Measurements from ENCODE around the gene RPIA. TPM values are rescaled to one million over a fixed set of nuclear protein-coding genes. Genes with fewer than 3 reads are reported as not detected.

Gene RPIA
- total and polyA plus RNA-seq, 2 of the 13 experiments (the other 11 are each of a cell fraction or from before 2014, with no cell fraction given) = 13.3 to 23.9 TPM

GRCh38 chr2:88691339-88692183 is at the start of gene RPIA (continued):
- TF ChIP-seq ZNF784 (CRISPR knock-in tag; IDR thresholded peaks at IDR 0.05; ENCODE audit: borderline replicate concordance) (peak; percentile 91; the same call in 1 of the 2 replicates), YEATS2 (CRISPR knock-in tag; IDR thresholded peaks at IDR 0.05; ENCODE audit: borderline replicate concordance) (peak; percentile 96; the same call in 1 of the 2 replicates), PAWR (CRISPR knock-in tag; IDR thresholded peaks at IDR 0.05; ENCODE audit: borderline replicate concordance) (no peak), ZNF639 (CRISPR knock-in tag; conservative IDR thresholded peaks at IDR 0.05) (peak; percentile 89; the same call in 1 of the 2 replicates), ZNF777 (CRISPR knock-in tag; IDR thresholded peaks at IDR 0.05) (no peak; the same call in 1 of the 2 replicates), ZNF678 (CRISPR knock-in tag; IDR thresholded peaks at IDR 0.05) (peak; percentile 94), ZNF761 (CRISPR knock-in tag; conservative IDR thresholded peaks at IDR 0.05) (peak; percentile 35; the same call in 1 of the 2 replicates), FOSL2 (CRISPR knock-in tag; IDR thresholded peaks at IDR 0.05) (peak; percentile 48; the same call in 1 of the 2 replicates), HMG20A (CRISPR knock-in tag; IDR thresholded peaks at IDR 0.05; ENCODE audit: borderline replicate concordance) (peak; percentile 35; the same call in 1 of the 2 replicates), ZIK1 (CRISPR knock-in tag; IDR thresholded peaks at IDR 0.05; ENCODE audit: borderline replicate concordance, low read depth) (peak; percentile 91; the same call in 1 of the 2 replicates), ZNF556 (CRISPR knock-in tag; IDR thresholded peaks at IDR 0.05; ENCODE audit: borderline replicate concordance) (peak; percentile 47; the same call in 1 of the 2 replicates), EP300 (IDR thresholded peaks at IDR 0.05; ENCODE audit: low read depth in 2 of 2, low read length in 2 of 2) (peak; percentile 29 to 75; a peak in 3 of 4 replicates), EP300 (CRISPR knock-in tag; IDR thresholded peaks at IDR 0.05; ENCODE audit: borderline replicate concordance) (peak; percentile 40), NONO (IDR thresholded peaks at IDR 0.05) (no peak), NONO (CRISPR knock-in tag; conservative IDR thresholded peaks at IDR 0.05) (peak; percentile 85), SP140L (CRISPR knock-in tag; IDR thresholded peaks at IDR 0.05; ENCODE audit: borderline replicate concordance) (peak; percentile 41; the same call in 1 of the 2 replicates), ZFP41 (CRISPR knock-in tag; IDR thresholded peaks at IDR 0.05; ENCODE audit: borderline replicate concordance) (peak; percentile 98; the same call in 1 of the 2 replicates), ZSCAN9 (CRISPR knock-in tag; IDR thresholded peaks at IDR 0.05; ENCODE audit: borderline replicate concordance) (peak; percentile 71; the same call in 1 of the 2 replicates), HNRNPK (IDR thresholded peaks at IDR 0.05; ENCODE audit: low read depth, low read length, poor library complexity, severe bottlenecking) (peak; percentile 95), AHDC1 (CRISPR knock-in tag; IDR thresholded peaks at IDR 0.05; ENCODE audit: borderline replicate concordance) (no peak), AGO2 (optimal IDR thresholded peaks at IDR 0.05; ENCODE audit: low read depth, low read length) (peak; percentile 74)

Measured in HepG2 (cell line).